DMS153 treated with DMSO at 0.1 percent for 48 hours (cell line): Measurements from ENCODE around the gene DSCAM.
"Not testable (repeated sequence)": the region's sequence is repeated elsewhere in the genome, so short reads cannot be mapped to it uniquely, and the experiment has no call there.

ENCODE experiments used
- DNase-seq: peaks from one replicate; lab custom pipeline; 2025; ENCODE audit not compliant: unreplicated experiment; lab: John Stamatoyannopoulos, UW

The DSCAM gene

DNA sequence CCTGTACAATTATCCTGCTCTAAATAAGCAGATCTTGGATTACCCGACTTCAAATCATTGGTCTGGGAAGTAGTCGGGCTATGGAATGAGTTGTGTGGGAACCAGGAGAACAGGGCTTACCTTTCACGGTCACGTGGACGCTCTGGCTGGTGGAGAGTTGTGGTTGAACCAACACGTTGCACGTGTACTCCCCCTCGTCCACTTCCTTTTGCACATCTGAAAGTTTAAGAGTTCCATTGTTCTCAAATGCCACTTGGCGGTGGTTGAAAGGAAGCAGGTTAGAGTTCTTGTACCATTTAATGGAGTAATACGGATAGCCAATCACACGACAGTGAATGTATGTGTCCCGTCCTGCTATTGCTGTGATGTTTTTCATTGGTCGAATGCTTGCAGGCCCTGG lies 509.0 kb downstream of the DSCAM start:
- no peak for DNase-seq

- peak; percentile 81 for DNase-seq
These were observed 511.3 kb downstream of the DSCAM start for GRCh38 chr21:40335704-40336103.

GRCh38 chr21:40334159-40334558 lies 512.8 kb downstream of the DSCAM start:
- DNase-seq: no peak

GRCh38 chr21:40333731-40334130 lies 513.2 kb downstream of the DSCAM start:
- DNase-seq: no peak

DNA sequence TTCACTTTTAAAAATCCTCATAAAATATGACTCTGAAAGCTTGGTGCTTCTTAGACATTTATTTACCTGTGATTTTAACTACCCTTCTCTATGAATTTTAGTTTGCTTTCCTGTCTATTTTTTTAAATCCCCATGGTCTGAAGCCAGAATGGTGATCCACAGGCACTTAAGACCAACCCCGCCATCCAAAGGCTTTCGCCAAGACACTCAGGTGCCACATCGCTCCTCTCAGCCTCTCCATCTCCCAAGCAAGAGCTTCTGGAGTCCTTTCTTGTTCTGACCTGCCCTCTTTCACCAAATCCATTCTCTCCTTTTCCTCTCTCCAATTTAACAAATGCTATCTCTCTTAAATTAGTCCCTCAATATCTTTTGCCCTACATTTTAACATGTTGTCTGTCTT lies 515.2 kb downstream of the DSCAM start:
- DNase-seq: no peak

DNA sequence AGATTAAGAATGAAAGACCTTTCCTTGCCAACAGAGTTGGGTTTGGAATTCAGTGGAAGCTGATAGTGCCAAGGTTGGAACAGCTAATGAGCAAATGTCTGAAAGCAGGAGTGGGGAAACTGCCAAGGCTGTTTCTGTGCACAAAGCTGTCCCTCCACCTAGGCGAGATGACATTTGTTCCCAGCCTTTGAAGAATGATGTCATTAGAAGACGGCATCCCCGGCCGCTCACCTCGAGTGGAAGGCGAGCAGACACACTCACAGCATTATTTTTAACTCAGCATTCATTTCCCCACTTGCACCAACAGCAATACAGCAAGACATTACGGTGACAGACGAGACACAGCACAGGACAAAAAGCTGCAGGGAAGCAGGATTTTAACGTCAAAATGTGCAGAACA lies 515.8 kb downstream of the DSCAM start:
- DNase-seq: no peak

DNA sequence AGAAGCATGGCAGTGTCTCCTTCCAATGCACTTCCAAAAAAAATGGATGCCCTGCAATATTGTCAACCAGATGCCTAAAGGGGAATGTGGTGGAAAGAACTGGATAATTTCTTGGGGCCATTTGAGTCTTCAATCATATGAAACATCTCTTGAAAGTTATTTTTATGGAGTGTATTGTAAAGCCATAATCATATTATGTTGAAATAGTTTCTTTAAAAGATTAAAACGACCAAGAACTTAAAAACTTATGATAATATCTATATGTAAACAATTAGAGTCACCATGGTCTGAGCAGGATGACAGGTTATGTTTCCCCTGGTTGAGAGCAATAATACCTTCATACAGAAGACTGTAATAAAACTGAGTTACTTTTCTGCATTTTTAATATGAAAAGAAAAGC lies 522.6 kb downstream of the DSCAM start:
- no peak for DNase-seq

DNA sequence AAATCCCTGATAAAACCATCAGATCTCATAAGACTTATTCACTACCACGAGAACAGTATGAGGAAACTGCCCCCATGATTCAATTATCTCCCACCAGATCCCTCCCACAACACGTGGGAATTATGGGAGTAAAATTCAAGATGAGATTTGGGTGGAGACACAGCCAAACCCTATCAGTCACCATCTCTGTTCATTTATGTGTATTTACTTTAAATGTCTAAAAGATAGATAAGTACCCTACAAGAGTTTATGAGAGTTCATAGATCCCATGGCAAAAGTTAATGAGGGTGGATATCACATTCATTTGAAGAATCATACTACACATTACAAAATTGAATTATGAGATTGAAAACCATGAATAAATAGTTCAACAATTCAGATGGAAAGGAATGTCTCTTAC lies 526.2 kb downstream of the DSCAM start:
- DNase-seq: not testable (repeated sequence)

DNA sequence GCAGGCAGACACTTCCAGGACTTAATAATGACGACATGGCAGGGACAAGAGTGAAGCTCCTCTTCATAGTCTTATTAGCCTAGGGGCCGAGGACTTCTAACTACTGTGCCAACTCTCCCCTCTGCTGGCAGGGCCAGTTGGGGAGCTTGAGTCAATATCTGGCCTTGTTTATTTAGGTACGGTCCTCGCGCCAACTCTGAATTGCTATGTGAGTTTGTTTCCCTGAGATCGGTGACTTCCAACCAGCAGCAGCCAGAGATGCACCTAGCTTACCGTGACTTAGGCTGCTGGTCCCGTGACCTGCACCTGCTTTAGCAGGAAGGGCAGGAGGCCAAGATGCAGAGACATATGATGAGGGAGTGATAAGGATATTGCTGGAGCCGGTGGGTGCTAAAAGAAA lies 528.6 kb downstream of the DSCAM start:
- no peak for DNase-seq

GRCh38 chr21:40316104-40316503 lies 530.9 kb downstream of the DSCAM start:
- no peak for DNase-seq

GRCh38 chr21:40315626-40316025 lies 531.3 kb downstream of the DSCAM start:
- DNase-seq: no peak

- DNase-seq: no peak
These were observed 533.7 kb downstream of the DSCAM start for GRCh38 chr21:40313260-40313659.

DNA sequence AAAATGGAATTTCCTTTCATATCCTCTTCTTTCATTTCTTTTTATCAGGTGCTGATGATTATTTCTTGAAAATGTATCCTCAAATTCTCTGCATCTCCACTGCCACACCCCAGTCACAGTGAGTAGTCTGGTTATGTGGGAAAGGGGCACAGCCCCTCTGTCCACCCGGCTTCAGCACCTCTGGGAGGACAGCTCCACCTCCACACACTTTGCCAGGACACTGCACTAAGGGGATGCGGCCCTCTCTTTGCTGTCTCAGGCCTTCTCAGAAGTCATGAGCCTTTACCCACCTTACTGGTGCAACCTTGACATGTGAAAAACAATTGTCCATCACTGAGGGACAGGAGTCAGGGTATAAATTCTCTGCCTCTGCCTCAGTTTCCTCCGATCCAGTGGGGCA lies 546.7 kb downstream of the DSCAM start:
- DNase-seq: no peak

DNA sequence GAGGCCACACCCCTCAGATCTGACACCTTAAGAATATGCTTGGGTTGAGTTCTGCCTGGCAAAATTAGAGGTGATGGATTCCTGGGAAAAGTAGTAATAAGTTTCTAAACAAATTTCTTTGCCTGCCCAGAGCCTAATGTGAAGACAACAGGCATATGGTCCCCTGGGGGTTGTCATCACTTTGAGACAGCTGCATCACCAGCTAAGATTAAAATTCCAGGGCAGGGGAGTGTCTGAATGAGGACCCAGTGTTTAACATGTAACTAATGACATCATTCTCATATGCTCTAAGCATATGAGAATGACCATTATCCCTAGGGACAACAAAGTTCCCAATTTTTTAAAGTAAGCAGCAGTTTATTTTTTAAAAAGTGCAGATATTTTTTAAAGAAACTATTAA lies 547.5 kb downstream of the DSCAM start:
- no peak for DNase-seq

GRCh38 chr21:40294345-40294744 lies 552.6 kb downstream of the DSCAM start:
- DNase-seq: no peak

DNA sequence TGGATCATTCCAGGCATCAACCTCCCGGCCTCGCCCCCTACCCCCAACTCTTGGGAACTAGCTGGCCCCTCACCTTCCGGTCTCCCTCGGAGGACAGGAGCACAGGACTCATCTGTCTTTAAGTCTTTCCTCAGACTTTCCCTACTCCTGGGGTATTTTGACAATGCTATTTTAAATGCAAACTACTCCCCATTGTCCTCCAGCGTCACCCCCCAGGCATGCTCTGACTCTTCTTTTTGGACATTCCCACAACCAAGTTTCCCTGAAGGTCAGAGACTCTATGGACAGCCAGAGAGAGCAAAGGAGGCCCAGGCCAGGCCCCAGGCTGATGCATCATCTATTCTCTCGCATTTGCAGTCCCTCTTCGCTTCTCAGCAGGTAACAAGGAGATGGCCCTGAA lies 555.4 kb downstream of the DSCAM start:
- no peak for DNase-seq

DNA sequence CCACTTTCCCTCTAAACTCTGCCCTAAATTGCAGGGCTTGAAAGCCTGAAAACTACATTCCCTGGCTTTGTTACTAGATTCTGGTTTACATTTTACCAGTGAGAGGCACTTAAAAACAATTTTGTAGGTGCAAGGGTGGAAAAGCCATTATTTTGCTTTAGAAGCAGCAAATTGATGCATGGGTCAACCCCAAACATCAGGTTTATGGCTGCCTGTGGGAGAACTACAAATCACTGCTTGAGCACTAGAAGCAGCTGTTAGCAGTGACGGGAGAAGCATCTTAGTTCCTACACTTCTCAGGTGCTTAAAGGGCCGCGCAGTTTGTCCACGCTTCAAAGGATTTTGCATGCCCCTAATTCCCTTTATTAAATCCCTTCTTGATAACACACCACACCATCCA lies 562.5 kb downstream of the DSCAM start:
- no peak for DNase-seq

GRCh38 chr21:40282912-40283886 lies 563.8 kb downstream of the DSCAM start:
- DNase-seq: no peak

GRCh38 chr21:40278345-40278744 lies 568.6 kb downstream of the DSCAM start:
- DNase-seq: no peak

- DNase-seq: no peak
These were observed 571.0 kb downstream of the DSCAM start for GRCh38 chr21:40276001-40276400.

DNA sequence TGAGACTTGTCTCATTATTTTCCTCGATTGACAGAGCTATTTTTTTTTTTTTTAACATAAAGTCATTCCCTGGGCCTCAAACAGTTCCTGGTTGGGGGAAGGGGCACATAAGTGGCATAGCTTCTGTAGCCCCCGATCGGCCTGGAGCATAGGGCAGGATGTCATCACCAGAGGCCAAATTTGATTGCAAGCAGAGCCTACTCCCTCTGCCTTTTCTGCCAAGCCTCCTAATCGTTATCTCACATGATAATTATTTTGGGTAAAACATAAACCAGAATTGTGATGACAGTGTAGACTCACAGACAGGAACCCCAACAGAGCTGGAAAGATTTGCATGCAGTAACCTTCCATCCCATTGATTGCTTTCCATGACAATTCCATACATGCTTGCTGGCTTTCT lies 574.9 kb downstream of the DSCAM start:
- no peak for DNase-seq

- DNase-seq: no peak
These were observed 575.8 kb downstream of the DSCAM start for GRCh38 chr21:40271164-40271563.

DNA sequence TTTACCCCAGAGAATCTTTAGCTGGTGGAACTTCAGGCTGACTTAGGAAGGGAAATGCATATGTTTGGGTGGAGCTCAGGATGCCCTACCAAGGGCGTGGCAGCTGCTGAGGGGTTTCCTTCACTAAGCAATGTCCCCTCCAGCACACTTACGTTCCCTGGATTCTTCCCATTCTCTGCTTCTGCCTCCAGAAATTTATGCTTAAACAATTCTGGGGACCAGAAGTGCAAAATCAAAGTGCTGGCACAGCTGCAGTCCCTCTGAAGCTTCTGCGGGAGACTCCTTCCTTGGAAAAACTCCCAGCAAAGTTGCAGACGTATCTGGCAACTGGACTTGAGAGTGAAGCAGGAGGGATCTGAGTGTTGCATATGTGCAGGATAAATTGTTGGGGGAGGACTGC lies 576.9 kb downstream of the DSCAM start:
- no peak for DNase-seq
